HepG2 (cell line): ENCODE results near the gene CDHR4. TPM values are rescaled to one million over a fixed set of nuclear protein-coding genes. Genes with fewer than 3 reads are reported as not detected.

Experiments used
- ARNTL ChIP-seq: sonication (generic); formaldehyde crosslinking; IDR thresholded peaks from 2 replicates; pipeline ENCODE4 v1.4.0; 2020; ENCODE audit warnings: mild to moderate bottlenecking, missing genetic modification reagents
- CREM ChIP-seq, 2 experiments: sonication (generic) in 1 of 2; formaldehyde crosslinking in 1 of 2; IDR thresholded peaks; 2 replicates each; pipeline versions ENCODE4 v1.4.0 to v1.6.1; 2016 to 2020; ENCODE audit warnings: antibody characterized with exemption in 1 of 2, mild to moderate bottlenecking in 1 of 2, missing genetic modification reagents in 1 of 2
- HDAC1 ChIP-seq: sonication (generic); formaldehyde crosslinking; IDR thresholded peaks from 2 replicates; pipeline ENCODE4 v1.5.1; 2020; ENCODE audit warnings: mild to moderate bottlenecking, missing genetic modification reagents
- HNF4A ChIP-seq: sonication (generic); formaldehyde crosslinking; IDR thresholded peaks from 2 replicates; pipeline ENCODE4 v1.4.0; 2020; ENCODE audit warnings: missing genetic modification reagents
- HOXA3 ChIP-seq: sonication (generic); formaldehyde crosslinking; IDR thresholded peaks from 2 replicates; pipeline ENCODE4 v1.5.0; 2020; ENCODE audit warnings: missing genetic modification reagents
- MED1 ChIP-seq: sonication (generic); formaldehyde crosslinking; IDR thresholded peaks from 2 replicates; pipeline ENCODE4 v1.4.0; 2020; ENCODE audit warnings: missing genetic modification reagents
- MXD4 ChIP-seq: IDR thresholded peaks from 2 replicates; pipeline ENCODE4 v1.6.1; 2016; ENCODE audit warnings: mild to moderate bottlenecking, missing biosample characterization, missing genetic modification reagents
- NAIF1 ChIP-seq: sonication (generic); formaldehyde crosslinking; IDR thresholded peaks from 2 replicates; pipeline ENCODE4 v1.5.0; 2020; ENCODE audit warnings: mild to moderate bottlenecking, missing genetic modification reagents, borderline replicate concordance
- NCOA2 ChIP-seq: sonication (generic); formaldehyde crosslinking; IDR thresholded peaks from 2 replicates; pipeline ENCODE4 v1.8.0; 2022; ENCODE audit warnings: inconsistent platforms
- NFRKB ChIP-seq: fragments of 450-650 bp; IDR thresholded peaks from 2 replicates; pipeline ENCODE4 v1.6.1; 2017
- PHF21A ChIP-seq: sonication (generic); formaldehyde crosslinking; IDR thresholded peaks from 2 replicates; pipeline ENCODE4 v1.5.0; 2020; ENCODE audit warnings: mild to moderate bottlenecking, missing genetic modification reagents
- SRF ChIP-seq: IDR thresholded peaks from 2 replicates; pipeline ENCODE4 v1.6.1; 2011; ENCODE audit warnings: mild to moderate bottlenecking, low read depth, low read length, moderate library complexity
- YEATS4 ChIP-seq: sonication (generic); formaldehyde crosslinking; IDR thresholded peaks from 2 replicates; pipeline ENCODE4 v1.4.0; 2020; ENCODE audit warnings: missing genetic modification reagents, borderline replicate concordance
- ZEB1 ChIP-seq: IDR thresholded peaks from 2 replicates; pipeline ENCODE4 v1.6.1; 2012; ENCODE audit warnings: mild to moderate bottlenecking, low read depth, inconsistent platforms; ENCODE audit not compliant: insufficient replicate concordance
- ZFAT ChIP-seq: sonication (generic); formaldehyde crosslinking; conservative IDR thresholded peaks from 2 replicates; pipeline ENCODE4 v1.8.1; 2023; ENCODE audit warnings: missing genetic modification reagents, inconsistent platforms
- ZFY ChIP-seq: sonication (generic); formaldehyde crosslinking; IDR thresholded peaks from 2 replicates; pipeline ENCODE4 v1.4.0; 2020; ENCODE audit warnings: missing genetic modification reagents
- ZMYM4 ChIP-seq: sonication (generic); formaldehyde crosslinking; IDR thresholded peaks from 2 replicates; pipeline ENCODE4 v1.8.1; 2023; ENCODE audit warnings: mild to moderate bottlenecking, missing genetic modification reagents
- ZNF557 ChIP-seq: sonication (generic); formaldehyde crosslinking; IDR thresholded peaks from 2 replicates; pipeline ENCODE4 v1.4.0; 2020; ENCODE audit warnings: missing genetic modification reagents
- ZNF644 ChIP-seq: IDR thresholded peaks from 2 replicates; pipeline ENCODE4 v1.6.1; 2016; ENCODE audit warnings: low read depth
- ZNF75D ChIP-seq: sonication (generic); formaldehyde crosslinking; IDR thresholded peaks from 2 replicates; pipeline ENCODE4 v1.8.1; 2023; ENCODE audit warnings: missing genetic modification reagents, mild to moderate bottlenecking, borderline replicate concordance
- ZNF772 ChIP-seq: sonication (generic); formaldehyde crosslinking; IDR thresholded peaks from 2 replicates; pipeline ENCODE4 v1.5.0; 2020; ENCODE audit warnings: mild to moderate bottlenecking, missing genetic modification reagents
- ZNF792 ChIP-seq: IDR thresholded peaks from 2 replicates; pipeline ENCODE4 v1.6.1; 2016
- polyA plus RNA-seq, 8 experiments: library from polyadenylated mRNA; depleted of rRNA in 3 of 8; stranded (reverse) in 7 of 8; unstranded in 1 of 8; fragments of >200 nt; fragmentation: Illumina TruSeq in 4 of 8; extraction: Trizol in 4 of 8; gene quantifications; 2 replicates each; pipeline versions ENCODE4 v1.2.1 to v1.2.3, GENCODE V29; 2011 to 2016; ENCODE audit warnings: low read depth in 4 of 8, missing spikeins in 1 of 8, mixed read lengths in 1 of 8; ENCODE audit not compliant: insufficient read depth in 1 of 8
- total RNA-seq, 5 experiments: library from RNA; depleted of rRNA; stranded (reverse); fragments of >200 nt; fragmentation: Illumina TruSeq; extraction: Trizol; gene quantifications; 2 replicates each; pipeline ENCODE4 v1.2.3, GENCODE V29; 2016; ENCODE audit warnings: low read depth in 1 of 5
- TF ChIP-seq, protein P1 (sequence below): IDR thresholded peaks from 2 replicates; pipeline ENCODE4 v1.4.0; 2020; ENCODE audit warnings: mild to moderate bottlenecking, missing genetic modification reagents
- TF ChIP-seq, protein P2 (sequence below): sonication (generic); formaldehyde crosslinking; IDR thresholded peaks from 2 replicates; pipeline ENCODE4 v1.4.0; 2020; ENCODE audit warnings: missing genetic modification reagents, borderline replicate concordance

The CDHR4 gene
- total and polyA plus RNA-seq, 2 of the 13 experiments (the other 11 are each of a cell fraction or from before 2014, with no cell fraction given): 0.21 TPM; not detected in 1

DNA sequence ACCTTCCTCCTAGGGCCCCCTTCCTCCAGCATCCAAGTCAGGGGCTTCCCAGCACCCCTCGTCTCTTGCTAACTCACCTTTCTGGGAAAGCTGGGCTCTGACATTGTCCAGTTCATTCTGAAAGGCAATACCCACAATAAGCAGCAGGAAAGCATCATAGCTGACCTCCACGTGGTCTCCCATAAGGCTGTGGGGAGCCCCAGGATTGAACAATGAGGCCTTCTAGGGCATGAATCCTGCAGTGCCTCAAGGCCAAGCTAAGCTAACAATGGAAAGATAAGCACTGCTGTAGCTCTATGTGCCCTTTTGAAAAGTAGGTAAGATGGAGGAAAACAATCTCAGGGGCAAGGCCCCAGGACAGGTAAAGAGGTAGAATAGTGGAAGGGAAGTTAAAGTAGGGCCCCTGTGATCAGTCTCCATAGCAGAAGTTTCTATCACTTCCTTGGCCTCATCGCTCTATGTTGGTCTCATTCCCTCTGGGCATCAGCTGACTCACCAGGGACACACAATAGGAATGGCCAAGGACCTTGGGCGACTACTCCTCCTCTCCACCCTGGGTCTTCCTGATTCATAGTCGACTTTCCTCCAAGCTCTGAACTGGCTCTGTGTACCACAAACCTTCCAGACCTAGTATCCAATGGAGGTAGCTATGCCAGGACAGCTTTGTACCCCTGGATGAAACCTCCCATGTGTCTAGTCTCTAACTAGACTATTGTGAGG, 45.0 kb upstream of the CDHR4 start (continued):
- TF ChIP-seq, protein P1, sequence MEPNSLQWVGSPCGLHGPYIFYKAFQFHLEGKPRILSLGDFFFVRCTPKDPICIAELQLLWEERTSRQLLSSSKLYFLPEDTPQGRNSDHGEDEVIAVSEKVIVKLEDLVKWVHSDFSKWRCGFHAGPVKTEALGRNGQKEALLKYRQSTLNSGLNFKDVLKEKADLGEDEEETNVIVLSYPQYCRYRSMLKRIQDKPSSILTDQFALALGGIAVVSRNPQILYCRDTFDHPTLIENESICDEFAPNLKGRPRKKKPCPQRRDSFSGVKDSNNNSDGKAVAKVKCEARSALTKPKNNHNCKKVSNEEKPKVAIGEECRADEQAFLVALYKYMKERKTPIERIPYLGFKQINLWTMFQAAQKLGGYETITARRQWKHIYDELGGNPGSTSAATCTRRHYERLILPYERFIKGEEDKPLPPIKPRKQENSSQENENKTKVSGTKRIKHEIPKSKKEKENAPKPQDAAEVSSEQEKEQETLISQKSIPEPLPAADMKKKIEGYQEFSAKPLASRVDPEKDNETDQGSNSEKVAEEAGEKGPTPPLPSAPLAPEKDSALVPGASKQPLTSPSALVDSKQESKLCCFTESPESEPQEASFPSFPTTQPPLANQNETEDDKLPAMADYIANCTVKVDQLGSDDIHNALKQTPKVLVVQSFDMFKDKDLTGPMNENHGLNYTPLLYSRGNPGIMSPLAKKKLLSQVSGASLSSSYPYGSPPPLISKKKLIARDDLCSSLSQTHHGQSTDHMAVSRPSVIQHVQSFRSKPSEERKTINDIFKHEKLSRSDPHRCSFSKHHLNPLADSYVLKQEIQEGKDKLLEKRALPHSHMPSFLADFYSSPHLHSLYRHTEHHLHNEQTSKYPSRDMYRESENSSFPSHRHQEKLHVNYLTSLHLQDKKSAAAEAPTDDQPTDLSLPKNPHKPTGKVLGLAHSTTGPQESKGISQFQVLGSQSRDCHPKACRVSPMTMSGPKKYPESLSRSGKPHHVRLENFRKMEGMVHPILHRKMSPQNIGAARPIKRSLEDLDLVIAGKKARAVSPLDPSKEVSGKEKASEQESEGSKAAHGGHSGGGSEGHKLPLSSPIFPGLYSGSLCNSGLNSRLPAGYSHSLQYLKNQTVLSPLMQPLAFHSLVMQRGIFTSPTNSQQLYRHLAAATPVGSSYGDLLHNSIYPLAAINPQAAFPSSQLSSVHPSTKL (CRISPR knock-in tag): peak; percentile 63
- TF ChIP-seq MED1 (peak; percentile 48), NFRKB (no peak), ZNF792 (0 out of 2 replicates have a peak, but pooled peaks have one; percentile 16), SRF (0 out of 2 replicates have a peak, but pooled peaks have one; percentile 61), NCOA2 (CRISPR knock-in tag) (peak; percentile 48), YEATS4 (CRISPR knock-in tag) (peak; percentile 44; the same call in 1 of the 2 replicates), ZMYM4 (peak; percentile 75), ZNF557 (CRISPR knock-in tag) (0 out of 2 replicates have a peak, but pooled peaks have one; percentile 57), HDAC1 (peak; percentile 60), CREM (IDR thresholded peaks at IDR 0.05) (no peak), CREM (CRISPR knock-in tag; IDR thresholded peaks at IDR 0.05) (no peak), PHF21A (CRISPR knock-in tag) (peak; percentile 70; the same call in 1 of the 2 replicates), ZNF644 (CRISPR knock-in tag) (peak; percentile 83; the same call in 1 of the 2 replicates), ZFY (CRISPR knock-in tag) (peak; percentile 89), NAIF1 (CRISPR knock-in tag) (no peak), ZNF772 (no peak), ARNTL (0 out of 2 replicates have a peak, but pooled peaks have one; percentile 23), HOXA3 (CRISPR knock-in tag) (peak; percentile 71; the same call in 1 of the 2 replicates), ZNF75D (CRISPR knock-in tag) (no peak), MXD4 (0 out of 2 replicates have a peak, but pooled peaks have one; percentile 52), HNF4A (peak; percentile 65), ZEB1 (no peak), ZFAT (CRISPR knock-in tag) (no peak)
- TF ChIP-seq, protein P2, sequence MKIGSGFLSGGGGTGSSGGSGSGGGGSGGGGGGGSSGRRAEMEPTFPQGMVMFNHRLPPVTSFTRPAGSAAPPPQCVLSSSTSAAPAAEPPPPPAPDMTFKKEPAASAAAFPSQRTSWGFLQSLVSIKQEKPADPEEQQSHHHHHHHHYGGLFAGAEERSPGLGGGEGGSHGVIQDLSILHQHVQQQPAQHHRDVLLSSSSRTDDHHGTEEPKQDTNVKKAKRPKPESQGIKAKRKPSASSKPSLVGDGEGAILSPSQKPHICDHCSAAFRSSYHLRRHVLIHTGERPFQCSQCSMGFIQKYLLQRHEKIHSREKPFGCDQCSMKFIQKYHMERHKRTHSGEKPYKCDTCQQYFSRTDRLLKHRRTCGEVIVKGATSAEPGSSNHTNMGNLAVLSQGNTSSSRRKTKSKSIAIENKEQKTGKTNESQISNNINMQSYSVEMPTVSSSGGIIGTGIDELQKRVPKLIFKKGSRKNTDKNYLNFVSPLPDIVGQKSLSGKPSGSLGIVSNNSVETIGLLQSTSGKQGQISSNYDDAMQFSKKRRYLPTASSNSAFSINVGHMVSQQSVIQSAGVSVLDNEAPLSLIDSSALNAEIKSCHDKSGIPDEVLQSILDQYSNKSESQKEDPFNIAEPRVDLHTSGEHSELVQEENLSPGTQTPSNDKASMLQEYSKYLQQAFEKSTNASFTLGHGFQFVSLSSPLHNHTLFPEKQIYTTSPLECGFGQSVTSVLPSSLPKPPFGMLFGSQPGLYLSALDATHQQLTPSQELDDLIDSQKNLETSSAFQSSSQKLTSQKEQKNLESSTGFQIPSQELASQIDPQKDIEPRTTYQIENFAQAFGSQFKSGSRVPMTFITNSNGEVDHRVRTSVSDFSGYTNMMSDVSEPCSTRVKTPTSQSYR (CRISPR knock-in tag): peak; percentile 31; the same call in 1 of the 2 replicates
